H1 (cell line): ENCODE measurements around the gene AP5S1. TPM values are rescaled to one million over a fixed set of nuclear protein-coding genes. Genes with fewer than 3 reads are reported as not detected.

Experiments used
- CREB1 ChIP-seq: IDR thresholded peaks from 2 replicates; pipeline ENCODE4 v1.6.1; 2012; ENCODE audit warnings: inconsistent platforms
- NANOG ChIP-seq: IDR thresholded peaks from 2 replicates; pipeline ENCODE4 v1.6.1; 2011; ENCODE audit warnings: low read length, low read depth, mild to moderate bottlenecking, inconsistent platforms; ENCODE audit not compliant: insufficient read depth, poor library complexity, severe bottlenecking
- POLR2AphosphoS5 ChIP-seq: IDR thresholded peaks from 2 replicates; pipeline ENCODE4 v1.6.1; 2011; ENCODE audit warnings: low read depth, low read length
- POU5F1 ChIP-seq: IDR thresholded peaks from 2 replicates; pipeline ENCODE4 v1.6.1; 2011; ENCODE audit warnings: low read depth, mild to moderate bottlenecking, low read length, moderate library complexity
- SIX5 ChIP-seq: IDR thresholded peaks from 2 replicates; pipeline ENCODE4 v1.6.1; 2011; ENCODE audit warnings: mild to moderate bottlenecking, low read depth, low read length
- polyA plus RNA-seq, 7 experiments: library from polyadenylated mRNA; depleted of rRNA in 3 of 7; stranded (reverse) in 5 of 7; unstranded in 2 of 7; fragments of >200 nt in 5 of 7; fragments of 200-250 nt in 2 of 7; gene quantifications; 1 replicate in 5 of 7; 2 replicates in 1 of 7; 4 replicates in 1 of 7; pipeline versions ENCODE4 v1.2.1 to v1.2.3, GENCODE V29; 2011 to 2013; ENCODE audit warnings: missing spikeins in 2 of 7, mixed read lengths in 2 of 7
- total RNA-seq: library from RNA; stranded (reverse); fragmentation: NEBNext Ultra II Directional; extraction: Animal tissue kit (Norgen Biotek cat#: 25700); gene quantifications from 2 replicates; pipeline ENCODE4 v1.2.1, GENCODE V29; 2021
- TF ChIP-seq, protein P1 (sequence below): IDR thresholded peaks from 2 replicates; pipeline ENCODE4 v1.6.1; 2012; ENCODE audit warnings: inconsistent platforms
- TF ChIP-seq, protein P2 (sequence below): IDR thresholded peaks from 2 replicates; pipeline ENCODE4 v1.6.1; 2011; ENCODE audit warnings: low read length, improper control_type of control experiment

The AP5S1 gene
- total and polyA plus RNA-seq, 2 of the 8 experiments (the other 6 are each of a cell fraction or from before 2014, with no cell fraction given), result 3.3 to 3.7 TPM

DNA sequence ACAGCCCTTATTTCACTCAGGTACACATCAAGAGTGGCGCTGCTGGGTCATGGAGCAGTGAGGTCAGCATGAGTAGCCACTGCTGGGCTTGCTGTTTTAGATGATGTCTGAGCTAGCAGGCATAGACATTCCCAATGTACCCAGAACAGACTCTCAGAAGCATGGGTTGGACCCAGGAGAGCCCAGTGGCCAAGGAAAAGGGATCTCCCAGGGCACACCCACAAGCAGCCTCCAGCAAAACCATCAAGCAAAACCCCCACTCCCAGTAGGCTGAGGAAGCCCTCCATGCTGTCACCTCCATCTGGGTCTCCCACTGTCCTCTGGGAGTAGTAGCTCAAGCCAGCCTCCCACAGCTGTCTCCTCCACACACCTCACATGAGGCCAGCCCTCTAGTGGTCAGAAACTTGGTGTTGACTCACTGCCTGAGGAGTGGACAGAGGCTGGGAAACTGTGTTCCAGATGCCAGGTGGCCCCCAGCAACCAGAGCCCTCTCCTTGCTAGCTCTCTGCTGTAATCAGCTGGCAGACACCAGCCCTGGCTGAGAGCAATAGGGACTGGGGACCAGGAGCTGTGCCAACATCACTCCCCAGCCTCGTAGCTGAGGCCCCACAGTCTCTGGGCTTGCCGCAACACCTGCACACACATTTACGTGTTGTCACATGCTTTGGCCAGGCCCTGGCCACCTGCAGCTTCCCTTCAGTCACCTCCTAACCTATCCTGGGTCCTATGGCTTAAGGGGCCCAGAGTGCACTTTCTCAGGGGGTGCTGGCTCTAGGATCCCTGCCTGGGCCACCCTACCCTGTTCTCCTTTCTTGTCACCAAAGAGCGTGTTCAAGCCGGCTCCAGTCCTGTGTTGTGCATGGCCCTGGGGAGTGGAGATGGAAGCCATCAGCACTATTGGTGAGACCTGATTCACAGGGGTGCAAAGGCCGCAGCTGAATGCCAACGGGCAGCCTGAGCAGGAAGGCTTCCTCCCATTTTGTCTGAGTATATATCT lies 1.9 kb upstream of the AP5S1 start (continued):
- TF ChIP-seq POLR2AphosphoS5 (no peak), NANOG (no peak), SIX5 (no peak), POU5F1 (no peak), CREB1 (peak; percentile 44; the same call in 1 of the 2 replicates)
- TF ChIP-seq, protein P1, sequence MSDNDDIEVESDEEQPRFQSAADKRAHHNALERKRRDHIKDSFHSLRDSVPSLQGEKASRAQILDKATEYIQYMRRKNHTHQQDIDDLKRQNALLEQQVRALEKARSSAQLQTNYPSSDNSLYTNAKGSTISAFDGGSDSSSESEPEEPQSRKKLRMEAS, result peak; percentile 55
- TF ChIP-seq, protein P2, sequence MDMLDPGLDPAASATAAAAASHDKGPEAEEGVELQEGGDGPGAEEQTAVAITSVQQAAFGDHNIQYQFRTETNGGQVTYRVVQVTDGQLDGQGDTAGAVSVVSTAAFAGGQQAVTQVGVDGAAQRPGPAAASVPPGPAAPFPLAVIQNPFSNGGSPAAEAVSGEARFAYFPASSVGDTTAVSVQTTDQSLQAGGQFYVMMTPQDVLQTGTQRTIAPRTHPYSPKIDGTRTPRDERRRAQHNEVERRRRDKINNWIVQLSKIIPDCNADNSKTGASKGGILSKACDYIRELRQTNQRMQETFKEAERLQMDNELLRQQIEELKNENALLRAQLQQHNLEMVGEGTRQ, result no peak
